VCaP (cell line): Measurements from ENCODE around the gene PIP4K2B.

ENCODE experiments used
- H3K27ac ChIP-seq: fragments of 450-650 bp; 2 replicates; pipeline ENCODE4 v1.5.1; 2017
- TF ChIP-seq, protein P1 (sequence below): fragments of 450-650 bp; conservative IDR thresholded peaks from 2 replicates; pipeline ENCODE4 v1.5.1; 2017; ENCODE audit warnings: mild to moderate bottlenecking, moderate library complexity

PIP4K2B gene

DNA sequence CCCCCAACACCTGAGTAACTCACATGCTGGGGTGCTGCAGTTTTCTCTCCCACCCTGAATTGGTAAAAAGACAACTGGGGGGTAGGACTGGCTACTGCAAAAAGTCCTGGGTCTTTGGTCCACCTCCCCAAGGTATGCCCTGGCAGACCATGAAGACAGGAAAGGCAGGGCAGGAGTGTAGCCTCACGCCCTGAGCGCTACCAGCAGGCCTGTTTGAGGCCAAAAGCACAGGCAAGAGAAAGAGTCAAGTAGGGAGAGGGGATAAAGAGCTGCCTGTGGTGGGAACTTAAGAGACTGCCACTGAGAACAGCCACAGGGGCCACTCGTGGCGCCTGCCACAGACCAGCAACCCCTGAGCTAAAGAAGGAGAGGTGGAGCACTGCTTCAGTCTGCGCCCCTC is 33.0 kb downstream of the PIP4K2B start:
- TF ChIP-seq, protein P1, sequence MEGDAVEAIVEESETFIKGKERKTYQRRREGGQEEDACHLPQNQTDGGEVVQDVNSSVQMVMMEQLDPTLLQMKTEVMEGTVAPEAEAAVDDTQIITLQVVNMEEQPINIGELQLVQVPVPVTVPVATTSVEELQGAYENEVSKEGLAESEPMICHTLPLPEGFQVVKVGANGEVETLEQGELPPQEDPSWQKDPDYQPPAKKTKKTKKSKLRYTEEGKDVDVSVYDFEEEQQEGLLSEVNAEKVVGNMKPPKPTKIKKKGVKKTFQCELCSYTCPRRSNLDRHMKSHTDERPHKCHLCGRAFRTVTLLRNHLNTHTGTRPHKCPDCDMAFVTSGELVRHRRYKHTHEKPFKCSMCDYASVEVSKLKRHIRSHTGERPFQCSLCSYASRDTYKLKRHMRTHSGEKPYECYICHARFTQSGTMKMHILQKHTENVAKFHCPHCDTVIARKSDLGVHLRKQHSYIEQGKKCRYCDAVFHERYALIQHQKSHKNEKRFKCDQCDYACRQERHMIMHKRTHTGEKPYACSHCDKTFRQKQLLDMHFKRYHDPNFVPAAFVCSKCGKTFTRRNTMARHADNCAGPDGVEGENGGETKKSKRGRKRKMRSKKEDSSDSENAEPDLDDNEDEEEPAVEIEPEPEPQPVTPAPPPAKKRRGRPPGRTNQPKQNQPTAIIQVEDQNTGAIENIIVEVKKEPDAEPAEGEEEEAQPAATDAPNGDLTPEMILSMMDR, result no peak
- H3K27ac ChIP-seq, result no peak overlapping the region

DNA sequence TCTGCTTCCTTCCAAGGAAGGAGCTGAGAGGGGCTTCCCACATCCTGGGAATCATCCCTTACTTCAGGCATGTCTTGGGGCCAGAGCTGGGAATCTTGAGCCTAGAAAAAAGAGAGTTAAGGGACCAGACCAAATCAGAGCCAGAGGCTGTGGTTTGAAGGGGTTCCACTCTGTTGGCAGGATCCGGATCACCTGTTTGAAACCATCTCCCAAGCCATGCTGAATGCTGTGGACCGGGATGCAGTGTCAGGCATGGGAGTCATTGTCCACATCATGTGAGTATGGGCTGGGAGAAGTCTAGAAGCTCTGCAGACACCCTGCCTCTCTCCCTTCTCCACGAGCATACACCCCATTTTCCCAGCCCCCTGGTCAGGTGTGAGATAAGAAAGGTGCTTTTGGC is 37.1 kb downstream of the PIP4K2B start:
- H3K27ac ChIP-seq, result no peak overlapping the region
- TF ChIP-seq, protein P1, result no peak

DNA sequence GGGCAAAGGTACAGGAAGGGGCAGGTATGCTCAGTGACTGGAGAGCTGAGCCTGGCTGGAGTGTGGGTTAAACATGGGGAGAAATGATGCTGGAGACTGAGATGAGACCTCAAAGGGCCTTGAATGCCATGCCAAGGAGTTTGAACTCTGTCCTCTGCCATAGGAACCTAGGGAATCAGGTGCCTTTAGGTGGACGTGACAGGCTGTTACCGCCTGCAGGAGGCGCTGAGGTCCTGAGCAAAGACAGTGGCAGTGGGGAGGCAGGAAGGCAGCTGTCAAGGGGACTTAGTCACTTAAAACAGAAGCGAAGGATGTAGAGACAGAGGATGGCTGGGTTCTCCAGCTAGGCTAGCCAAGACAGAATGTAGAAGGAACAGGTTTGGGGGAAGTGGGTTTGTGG is 37.7 kb downstream of the PIP4K2B start:
- TF ChIP-seq, protein P1, result peak; percentile 42
- no peak overlapping the region for H3K27ac ChIP-seq

DNA sequence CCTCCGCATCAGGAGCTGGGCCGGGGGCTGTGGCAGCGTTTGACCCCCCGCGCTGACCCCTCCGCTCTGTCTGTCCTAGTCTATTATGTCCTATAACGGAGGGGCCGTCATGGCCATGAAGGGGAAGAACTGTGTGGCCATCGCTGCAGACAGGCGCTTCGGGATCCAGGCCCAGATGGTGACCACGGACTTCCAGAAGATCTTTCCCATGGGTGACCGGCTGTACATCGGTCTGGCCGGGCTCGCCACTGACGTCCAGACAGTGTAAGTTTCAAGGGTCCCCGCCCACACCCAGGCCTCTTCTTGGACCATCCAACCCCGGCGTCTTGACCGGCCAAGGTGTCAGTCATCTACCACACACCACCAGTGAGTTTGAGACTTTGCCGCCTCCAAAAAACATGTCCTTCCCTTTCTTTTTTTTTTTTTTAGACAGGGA is 46.3 kb downstream of the PIP4K2B start:
- TF ChIP-seq, protein P1, result no peak

DNA sequence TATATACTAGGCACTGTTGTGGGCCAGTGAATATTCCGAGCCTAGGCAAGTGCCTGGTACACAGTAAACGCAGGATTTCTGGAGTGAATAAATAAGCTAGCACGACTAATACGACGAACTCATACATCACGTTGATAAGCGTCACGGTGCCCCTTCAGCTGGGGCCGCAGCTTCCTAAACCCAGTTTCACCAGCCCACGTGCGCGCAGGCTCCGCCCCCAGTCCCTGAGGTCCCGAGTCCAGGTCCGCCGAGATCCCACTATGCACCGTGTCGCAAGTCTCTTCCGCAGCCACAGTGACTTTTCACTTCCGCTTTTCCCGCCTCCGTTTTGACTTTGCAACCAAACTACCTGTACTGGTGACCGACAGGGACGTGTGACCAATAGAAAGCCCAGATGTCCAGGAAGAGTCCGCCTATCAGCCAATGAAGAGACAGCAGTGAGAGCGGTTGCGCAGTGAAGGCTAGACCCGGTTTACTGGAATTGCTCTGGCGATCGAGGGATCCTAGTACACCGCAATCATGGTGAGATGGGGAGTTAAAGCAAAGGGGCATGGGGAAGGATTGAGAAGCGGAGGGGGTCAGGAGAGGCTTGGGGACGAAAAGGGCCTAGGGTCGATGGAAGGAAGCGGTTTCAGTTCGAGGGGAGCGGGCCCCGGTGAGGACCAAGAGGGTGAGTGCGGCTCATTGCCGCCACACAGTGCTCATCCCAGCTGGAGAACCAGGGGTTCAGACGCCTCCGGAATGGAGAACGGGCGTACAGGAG is 46.9 kb downstream of the PIP4K2B start, which contains the start of gene PSMB3:
PSMB3 (plus strand) TSS at position 434 of the 763 bp plus-strand sequence; CDS start at position 520, 86 bp downstream.
- peak within 1 kb of the TSS; percentile 92 for H3K27ac ChIP-seq
- TF ChIP-seq, protein P1, result no peak

More for the DNA sequence above, 46.3 kb downstream of the PIP4K2B start:
- H3K27ac ChIP-seq, result peak overlapping the region; percentile 92

DNA sequence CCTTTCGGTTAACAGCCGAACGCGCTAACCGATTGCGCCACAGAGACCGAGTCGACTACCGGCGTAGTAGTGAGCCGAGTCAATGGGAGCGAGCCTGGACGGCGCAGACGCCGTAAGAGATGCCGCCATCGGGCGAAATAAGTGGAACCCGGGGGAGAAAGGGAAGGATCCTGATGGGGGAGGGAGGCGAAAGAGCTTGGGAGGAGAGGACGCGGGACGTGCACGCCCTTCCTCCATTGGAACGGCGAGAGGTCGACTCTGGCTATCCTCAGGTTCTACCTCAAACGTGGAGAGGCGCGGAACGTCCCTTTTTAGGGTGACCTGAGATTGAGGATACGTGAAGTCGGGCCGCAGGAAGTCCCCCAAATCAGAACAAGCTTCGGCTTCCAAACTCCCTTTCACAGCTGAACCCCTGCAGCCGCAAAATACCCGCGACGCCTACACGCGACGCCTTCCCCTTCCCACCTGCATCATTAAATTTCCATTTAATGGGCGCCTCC is 47.5 kb downstream of the PIP4K2B start:
- TF ChIP-seq, protein P1, result no peak
- H3K27ac ChIP-seq, result peak overlapping the region; percentile 92

DNA sequence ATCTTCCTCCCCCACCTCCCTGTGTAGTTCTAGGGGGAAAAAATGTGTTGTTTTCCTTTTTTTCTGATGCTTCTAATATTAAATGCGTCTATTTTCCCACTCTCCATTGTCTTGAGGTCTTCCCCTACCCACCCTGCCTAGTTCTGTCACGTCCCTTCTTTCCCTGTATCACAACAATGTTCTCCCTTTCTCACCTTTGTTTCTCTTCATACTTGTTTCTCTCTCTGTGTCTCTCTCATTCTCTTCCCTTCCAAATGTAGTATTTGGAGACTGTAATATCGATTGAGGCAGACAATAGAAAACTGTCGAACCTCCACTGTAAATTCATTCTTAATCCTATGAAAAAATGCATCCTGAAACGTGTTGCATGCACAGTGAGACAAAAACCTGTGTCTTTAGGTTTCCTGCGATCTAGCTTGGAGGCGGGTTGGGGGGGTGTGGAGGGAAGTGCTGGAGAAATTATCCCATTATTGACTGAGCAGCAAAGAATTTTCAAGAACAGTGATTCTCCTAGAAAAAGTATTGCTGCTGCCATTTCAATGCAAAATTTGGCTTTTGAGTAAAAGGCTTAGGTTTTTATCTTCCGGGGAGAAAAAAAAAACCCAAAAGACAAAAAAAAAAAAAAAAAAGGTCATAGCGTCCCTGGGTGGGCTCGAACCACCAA is 48.1 kb downstream of the PIP4K2B start:
- TF ChIP-seq, protein P1, result no peak
- peak overlapping the region; percentile 92 for H3K27ac ChIP-seq
